Right atrium auricular region (tissue), 2 donors: ENCODE data around the gene BRINP1. TPM values are rescaled to one million over a fixed set of nuclear protein-coding genes. Genes with fewer than 3 reads are reported as not detected.

Source experiments
- DNase-seq: peaks from one replicate; pipeline ENCODE4 v3.0.0-alpha.2; 2019; ENCODE audit warnings: low spot score
- H3K27ac ChIP-seq, 2 donors: fragments of 200-600 bp; sonication (generic); 1 replicate in 1 of 2; 2 replicates in 1 of 2; pipeline ENCODE4 v1.5.1; 2016 to 2019
- H3K27me3 ChIP-seq, 2 donors: fragments of 200-600 bp; sonication (generic); one replicate each; pipeline versions ENCODE4 v1.5.1 to v1.6.0; 2017 to 2019
- H3K36me3 ChIP-seq: fragments of 200-600 bp; sonication (generic); one replicate; pipeline ENCODE4 v1.5.1; 2016
- H3K4me1 ChIP-seq, 2 donors: fragments of 200-600 bp; sonication (generic); one replicate each; pipeline versions ENCODE4 v1.5.1 to v1.6.0; 2017 to 2019
- H3K4me3 ChIP-seq, 2 donors: fragments of 200-600 bp; sonication (generic); 1 replicate in 1 of 2; 2 replicates in 1 of 2; pipeline ENCODE4 v1.5.1; 2017 to 2019; ENCODE audit warnings: mild to moderate bottlenecking in 1 of 2, moderate library complexity in 1 of 2
- H3K9me3 ChIP-seq, 2 donors: fragments of 200-600 bp; sonication (generic); one replicate each; pipeline ENCODE4 v1.5.1; 2019
- total RNA-seq, 2 donors: library from RNA; depleted of rRNA; stranded (reverse); fragments of >200 nt; gene quantifications; one replicate each; pipeline ENCODE4 v1.1.0, GENCODE V29; 2016
- TF ChIP-seq, protein P1 (sequence below), 2 donors: fragments of 200-600 bp; sonication (generic); IDR thresholded peaks; one replicate each; pipeline ENCODE4 v1.5.1; 2019; ENCODE audit warnings: antibody characterized with exemption in 2 of 2

Gene BRINP1
- total RNA-seq, 2 donors from 2014 or later, result 0.78 to 2.0 TPM

DNA sequence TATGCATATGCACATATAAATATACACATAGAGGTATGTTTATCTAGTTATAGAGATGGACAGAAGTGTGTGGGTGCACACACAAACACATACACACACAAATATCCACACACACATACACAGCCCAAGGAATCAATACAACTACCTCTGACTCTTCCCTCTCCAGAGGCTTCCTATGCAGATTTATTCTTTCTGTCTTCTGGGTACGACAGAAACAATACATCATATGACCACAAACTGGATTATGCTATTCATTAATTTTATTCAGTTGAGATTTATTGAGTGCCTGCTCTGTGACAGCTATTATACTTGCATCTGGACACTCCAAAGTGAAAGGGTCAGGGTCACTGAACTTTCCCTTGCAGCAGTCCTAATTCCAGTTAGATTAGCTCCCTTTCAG, 155.8 kb downstream of the BRINP1 start:
- TF ChIP-seq, protein P1, sequence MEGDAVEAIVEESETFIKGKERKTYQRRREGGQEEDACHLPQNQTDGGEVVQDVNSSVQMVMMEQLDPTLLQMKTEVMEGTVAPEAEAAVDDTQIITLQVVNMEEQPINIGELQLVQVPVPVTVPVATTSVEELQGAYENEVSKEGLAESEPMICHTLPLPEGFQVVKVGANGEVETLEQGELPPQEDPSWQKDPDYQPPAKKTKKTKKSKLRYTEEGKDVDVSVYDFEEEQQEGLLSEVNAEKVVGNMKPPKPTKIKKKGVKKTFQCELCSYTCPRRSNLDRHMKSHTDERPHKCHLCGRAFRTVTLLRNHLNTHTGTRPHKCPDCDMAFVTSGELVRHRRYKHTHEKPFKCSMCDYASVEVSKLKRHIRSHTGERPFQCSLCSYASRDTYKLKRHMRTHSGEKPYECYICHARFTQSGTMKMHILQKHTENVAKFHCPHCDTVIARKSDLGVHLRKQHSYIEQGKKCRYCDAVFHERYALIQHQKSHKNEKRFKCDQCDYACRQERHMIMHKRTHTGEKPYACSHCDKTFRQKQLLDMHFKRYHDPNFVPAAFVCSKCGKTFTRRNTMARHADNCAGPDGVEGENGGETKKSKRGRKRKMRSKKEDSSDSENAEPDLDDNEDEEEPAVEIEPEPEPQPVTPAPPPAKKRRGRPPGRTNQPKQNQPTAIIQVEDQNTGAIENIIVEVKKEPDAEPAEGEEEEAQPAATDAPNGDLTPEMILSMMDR (IDR thresholded peaks at IDR 0.05), result no peak
- Histone ChIP-seq H3K9me3 (no peaks in the 10 kb centered on the region), H3K4me3 (no peak overlapping the region), H3K36me3 (no peaks in the 10 kb centered on the region), H3K27me3 (no peaks in the 10 kb centered on the region), H3K27ac (no peak overlapping the region), H3K4me1 (no peaks in the 10 kb centered on the region)
- DNase-seq, result no peak

GRCh38 chr9:119197893-119198607, 171.2 kb downstream of the BRINP1 start:
- Histone ChIP-seq H3K27ac (no peak overlapping the region), H3K36me3 (no peaks in the 10 kb centered on the region), H3K27me3 (no peaks in the 10 kb centered on the region), H3K9me3 (no peaks in the 10 kb centered on the region), H3K4me3 (no peak overlapping the region), H3K4me1 (no peaks in the 10 kb centered on the region)
- no peak for DNase-seq
- TF ChIP-seq, protein P1 (IDR thresholded peaks at IDR 0.05), result no peak

GRCh38 chr9:119195521-119195920, 173.7 kb downstream of the BRINP1 start:
- no peak for DNase-seq
- H3K27me3 ChIP-seq, result no peaks in the 10 kb centered on the region
- TF ChIP-seq, protein P1 (IDR thresholded peaks at IDR 0.05), result no peak
- no peaks in the 10 kb centered on the region for H3K36me3 ChIP-seq
- H3K4me1 ChIP-seq, result no peaks in the 10 kb centered on the region
- no peak overlapping the region for H3K27ac ChIP-seq
- no peak overlapping the region for H3K4me3 ChIP-seq
- no peaks in the 10 kb centered on the region for H3K9me3 ChIP-seq

DNA sequence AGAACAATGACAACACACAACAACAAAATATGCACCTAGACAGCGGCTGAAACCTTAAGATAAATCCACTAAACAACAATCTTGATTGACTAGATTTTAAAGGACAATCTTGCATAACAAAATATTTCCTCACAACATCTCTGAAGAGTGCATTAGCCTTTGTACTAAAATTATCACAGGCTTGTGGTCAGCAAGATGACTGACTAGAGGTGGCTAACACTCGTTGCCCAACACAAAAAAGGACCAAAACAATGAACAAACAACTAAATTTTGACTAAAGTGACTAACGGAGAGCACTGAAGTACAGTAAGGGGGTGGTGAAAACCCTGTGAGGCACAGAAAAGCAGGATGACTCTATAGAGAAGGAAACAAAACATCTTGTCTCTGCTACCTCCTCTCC, 183.9 kb downstream of the BRINP1 start:
- peaks cover 0 to 6% of the 10 kb centered on the region in 2 donors for H3K9me3 ChIP-seq
- H3K36me3 ChIP-seq, result no peaks in the 10 kb centered on the region
- TF ChIP-seq, protein P1 (IDR thresholded peaks at IDR 0.05), result no peak
- DNase-seq, result no peak
- no peak overlapping the region for H3K27ac ChIP-seq
- H3K27me3 ChIP-seq, result no peaks in the 10 kb centered on the region
- H3K4me3 ChIP-seq, result no peak overlapping the region
- H3K4me1 ChIP-seq, result no peaks in the 10 kb centered on the region

DNA sequence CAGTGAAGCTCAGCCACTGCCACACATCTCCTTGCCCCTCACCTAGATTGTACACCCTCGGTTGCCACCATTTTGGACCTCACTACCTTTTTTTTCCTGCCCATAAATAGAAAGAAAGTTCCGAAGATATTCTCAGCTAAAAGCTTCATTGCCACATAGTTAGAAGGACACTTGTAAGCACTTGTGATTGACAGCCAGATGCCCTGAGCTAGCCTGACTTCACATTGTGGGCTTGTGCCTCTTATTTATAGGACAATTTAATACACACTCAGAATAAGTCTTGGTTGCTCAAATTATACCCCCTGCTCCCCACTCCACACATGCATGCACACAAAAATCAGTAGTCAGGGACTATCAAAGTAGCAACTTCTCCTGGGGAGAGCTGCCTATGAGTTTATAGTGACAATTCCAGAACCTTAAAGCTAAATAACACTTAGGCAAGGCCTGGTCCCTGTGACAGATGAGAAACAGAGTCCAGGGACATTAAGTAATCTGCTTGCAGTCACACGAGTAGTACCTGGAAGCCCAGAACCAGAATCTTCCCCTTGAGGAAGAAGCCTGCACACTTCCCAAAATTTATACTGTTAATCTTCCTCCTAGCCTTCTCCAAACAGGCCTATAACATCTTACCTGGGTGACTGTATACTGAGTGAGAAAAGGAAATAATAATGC, 184.8 kb downstream of the BRINP1 start:
- Histone ChIP-seq H3K4me1 (no peaks in the 10 kb centered on the region), H3K27ac (no peak overlapping the region), H3K9me3 (peaks cover 0 to 6% of the 10 kb centered on the region in 2 donors), H3K4me3 (no peak overlapping the region), H3K36me3 (no peaks in the 10 kb centered on the region), H3K27me3 (no peaks in the 10 kb centered on the region)
- TF ChIP-seq, protein P1 (IDR thresholded peaks at IDR 0.05), result no peak
- DNase-seq, result no peak
